ENCODE data around the gene CARMIL1. TPM values are rescaled to one million over a fixed set of nuclear protein-coding genes. Genes with fewer than 3 reads are reported as not detected.
A peak's percentile ranks its signal among the peaks of the same experiment; 100 is the strongest.

The CARMIL1 gene
- total RNA-seq, 2 donors from 2014 or later: 28.7 to 31.6 TPM

GRCh38 chr6:25603251-25603650 lies 324.1 kb downstream of the CARMIL1 start:
- Mint-ChIP-seq H3K4me1 (peaks cover 5% of the 10 kb centered on the region), H3K9me3 (no peaks in the 10 kb centered on the region), H3K27ac (no peak overlapping the region), H3K36me3 (ENCODE audit: low read depth) (peaks cover 22% of the 10 kb centered on the region), H3K4me3 (no peak overlapping the region), H3K27me3 (ENCODE audit: insufficient read depth) (no peaks in the 10 kb centered on the region)
- 89% methylated on average over 1 of the region's 1 CpG; no CpG with 5 or more reads in 1 of the 2 experiments for WGBS, 2 experiments (ENCODE audit: insufficient coverage in 1 of 2, insufficient read length in 1 of 2)
- TF ChIP-seq CTCF (conservative IDR thresholded peaks at IDR 0.05): no peak
- Histone ChIP-seq H3K9me3 (ENCODE audit: control insufficient read depth, low read length) (no peaks in the 10 kb centered on the region), H3K27me3 (ENCODE audit: control insufficient read depth, insufficient read depth, low read length, poor library complexity, severe bottlenecking) (no peaks in the 10 kb centered on the region), H3K4me1 (ENCODE audit: control insufficient read depth, insufficient read depth, low read length) (peaks cover 6% of the 10 kb centered on the region), H3K36me3 (ENCODE audit: control insufficient read depth, insufficient read depth, low read length) (no peaks in the 10 kb centered on the region), H3K4me3 (ENCODE audit: low read length) (no peak overlapping the region), H3K27ac (ENCODE audit: low read depth, low read length) (no peak overlapping the region), H3K9ac (ENCODE audit: extremely low read depth, low read length, poor library complexity, severe bottlenecking) (no peak overlapping the region)
- no peak for DNase-seq

- no peak overlapping the region for H3K4me3 Mint-ChIP-seq
- H3K4me1 Mint-ChIP-seq: peaks cover 5% of the 10 kb centered on the region
Measured at GRCh38 chr6:25606151-25606550, 327.0 kb downstream of the CARMIL1 start.

GRCh38 chr6:25608558-25609174 lies 329.5 kb downstream of the CARMIL1 start:
- no peaks in the 10 kb centered on the region for H3K27me3 Mint-ChIP-seq (ENCODE audit: insufficient read depth)
- Histone ChIP-seq H3K9me3 (ENCODE audit: control insufficient read depth, low read length) (no peaks in the 10 kb centered on the region), H3K27ac (ENCODE audit: low read depth, low read length) (no peak overlapping the region), H3K36me3 (ENCODE audit: control insufficient read depth, insufficient read depth, low read length) (peaks cover 29% of the 10 kb centered on the region), H3K27me3 (ENCODE audit: control insufficient read depth, insufficient read depth, low read length, poor library complexity, severe bottlenecking) (no peaks in the 10 kb centered on the region), H3K4me3 (ENCODE audit: low read length) (no peak overlapping the region), H3K4me1 (ENCODE audit: control insufficient read depth, insufficient read depth, low read length) (no peaks in the 10 kb centered on the region), H3K9ac (ENCODE audit: extremely low read depth, low read length, poor library complexity, severe bottlenecking) (no peak overlapping the region)
- no peaks in the 10 kb centered on the region for H3K4me1 Mint-ChIP-seq
- TF ChIP-seq CTCF (conservative IDR thresholded peaks at IDR 0.05): no peak
- peaks cover 38% of the 10 kb centered on the region for H3K36me3 Mint-ChIP-seq (ENCODE audit: low read depth)
- H3K4me3 Mint-ChIP-seq: no peak overlapping the region
- 87 to 96% methylated on average over 3 to 4 of the region's 5 CpGs for WGBS, 2 experiments (ENCODE audit: insufficient coverage in 1 of 2, insufficient read length in 1 of 2)
- no peak for DNase-seq
- no peak overlapping the region for H3K27ac Mint-ChIP-seq
- H3K9me3 Mint-ChIP-seq: no peaks in the 10 kb centered on the region

More at GRCh38 chr6:25606151-25606550, 327.0 kb downstream of the CARMIL1 start:
- Mint-ChIP-seq H3K36me3 (ENCODE audit: low read depth) (peaks cover 29% of the 10 kb centered on the region), H3K9me3 (no peaks in the 10 kb centered on the region), H3K27ac (peak overlapping the region; percentile 30), H3K27me3 (ENCODE audit: insufficient read depth) (no peaks in the 10 kb centered on the region)
- Histone ChIP-seq H3K9me3 (ENCODE audit: control insufficient read depth, low read length) (no peaks in the 10 kb centered on the region), H3K9ac (ENCODE audit: extremely low read depth, low read length, poor library complexity, severe bottlenecking) (no peak overlapping the region), H3K4me1 (ENCODE audit: control insufficient read depth, insufficient read depth, low read length) (peaks cover 6% of the 10 kb centered on the region), H3K4me3 (ENCODE audit: low read length) (no peak overlapping the region), H3K27ac (ENCODE audit: low read depth, low read length) (no peak overlapping the region), H3K27me3 (ENCODE audit: control insufficient read depth, insufficient read depth, low read length, poor library complexity, severe bottlenecking) (no peaks in the 10 kb centered on the region), H3K36me3 (ENCODE audit: control insufficient read depth, insufficient read depth, low read length) (peaks cover 12% of the 10 kb centered on the region)
- TF ChIP-seq CTCF (conservative IDR thresholded peaks at IDR 0.05): no peak
- DNase-seq: no peak
- 92 to 98% methylated on average over 8 to 11 of the region's 11 CpGs for WGBS, 2 experiments (ENCODE audit: insufficient coverage in 1 of 2, insufficient read length in 1 of 2)

Data from endodermal cell (in vitro differentiated cells).